GM18861 (cell line): ENCODE data around the gene TMEM143.
"Not testable (repeated sequence)": the region's sequence is repeated elsewhere in the genome, so short reads cannot be mapped to it uniquely, and the experiment has no call there.

ENCODE experiments used
- ATAC-seq: cut with Tn5 transposase; IDR thresholded peaks from one replicate; pipeline ENCODE4 v1.9.1; 2021; ENCODE audit not compliant: unreplicated experiment

TMEM143 gene

DNA sequence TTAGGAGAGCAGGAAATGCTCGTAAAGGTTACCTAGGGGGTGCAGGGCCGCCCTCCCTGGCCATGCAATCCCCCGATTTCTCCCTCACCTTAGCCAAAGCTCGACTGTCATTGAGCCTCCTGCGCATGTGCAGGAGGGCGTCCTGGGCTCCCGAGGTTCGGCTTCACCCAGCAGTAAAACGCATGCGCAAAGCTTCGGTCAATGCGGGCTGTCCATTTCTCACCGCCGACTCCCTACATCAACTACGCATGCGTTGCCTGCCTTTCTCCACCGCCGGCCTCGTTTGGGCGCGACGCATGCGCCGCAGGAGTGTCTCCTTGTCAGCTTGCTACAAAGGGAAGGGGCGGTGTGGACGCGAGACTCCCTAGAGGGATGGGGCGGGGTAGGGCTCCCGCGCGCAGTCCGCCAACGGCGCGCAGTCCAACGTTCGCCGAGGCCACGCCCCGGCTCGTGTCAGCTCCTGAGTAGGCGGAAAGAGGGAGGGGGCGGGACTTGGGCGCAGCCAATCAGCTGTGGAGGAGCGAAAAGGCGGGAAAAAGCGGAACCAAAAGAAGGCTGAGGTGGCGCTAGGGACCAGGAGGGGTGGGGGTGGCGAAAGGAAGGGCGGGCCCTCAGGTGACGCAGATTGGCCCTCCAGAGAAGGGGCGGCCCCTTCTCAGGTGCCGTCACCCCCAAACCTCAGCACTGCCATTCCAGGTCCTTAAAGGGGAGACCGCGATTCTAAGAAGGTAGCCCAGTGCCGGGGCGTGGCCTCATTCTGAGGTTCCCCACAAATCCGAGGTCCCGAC is at the start of gene TMEM143, which contains the start of gene SYNGR4:
Gene TMEM143 (minus strand): TSS at position 131 of the 788 bp plus-strand sequence. CDS start 20 bp downstream, at position 111.
Gene SYNGR4 (plus strand): TSS at position 558 of the 788 bp plus-strand sequence. CDS start 1,476 bp downstream, outside the sequence.
- peak; percentile 70 for ATAC-seq

DNA sequence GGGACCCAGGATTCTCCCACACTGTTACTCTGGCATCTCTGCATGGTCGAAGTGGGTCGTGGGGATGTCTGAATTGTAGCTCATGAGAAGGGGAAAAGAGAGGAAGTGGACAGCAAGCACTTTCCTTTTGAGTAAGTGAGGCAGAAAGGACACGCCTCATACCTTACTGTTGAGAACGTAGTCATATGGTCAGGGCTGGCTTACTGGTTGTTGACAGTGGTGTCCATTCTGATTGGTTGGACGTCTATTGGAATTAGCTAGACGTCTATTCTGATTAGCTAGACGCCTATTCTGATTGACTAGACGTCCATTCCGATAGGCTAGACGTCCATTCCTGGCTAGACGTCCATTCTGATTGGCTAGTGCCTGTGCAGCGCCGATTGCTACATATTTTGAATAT is 42.1 kb upstream of the TMEM143 start:
- ATAC-seq, result no peak

DNA sequence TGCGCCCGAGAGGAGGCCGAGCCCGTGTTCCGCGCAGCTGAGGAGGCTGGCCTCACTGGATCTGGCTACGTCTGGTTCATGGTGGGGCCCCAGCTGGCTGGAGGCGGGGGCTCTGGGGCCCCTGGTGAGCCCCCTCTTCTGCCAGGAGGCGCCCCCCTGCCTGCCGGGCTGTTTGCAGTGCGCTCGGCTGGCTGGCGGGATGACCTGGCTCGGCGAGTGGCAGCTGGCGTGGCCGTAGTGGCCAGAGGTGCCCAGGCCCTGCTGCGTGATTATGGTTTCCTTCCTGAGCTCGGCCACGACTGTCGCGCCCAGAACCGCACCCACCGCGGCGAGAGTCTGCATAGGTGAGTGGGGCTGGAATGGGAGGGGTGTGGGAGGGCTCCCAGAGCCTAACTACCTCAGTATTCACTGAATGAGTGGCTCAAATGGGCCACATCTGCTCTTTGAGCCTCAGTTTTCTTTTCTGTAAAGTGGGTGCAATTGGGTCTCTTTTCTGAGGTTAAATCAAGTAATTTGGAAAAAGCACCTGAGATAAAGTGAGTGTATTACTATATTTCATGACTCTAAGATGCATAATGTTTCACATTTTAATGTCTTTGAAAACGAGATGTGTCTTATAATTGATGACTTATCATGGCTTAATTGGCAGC is 41.4 kb upstream of the TMEM143 start:
- ATAC-seq, result no peak

DNA sequence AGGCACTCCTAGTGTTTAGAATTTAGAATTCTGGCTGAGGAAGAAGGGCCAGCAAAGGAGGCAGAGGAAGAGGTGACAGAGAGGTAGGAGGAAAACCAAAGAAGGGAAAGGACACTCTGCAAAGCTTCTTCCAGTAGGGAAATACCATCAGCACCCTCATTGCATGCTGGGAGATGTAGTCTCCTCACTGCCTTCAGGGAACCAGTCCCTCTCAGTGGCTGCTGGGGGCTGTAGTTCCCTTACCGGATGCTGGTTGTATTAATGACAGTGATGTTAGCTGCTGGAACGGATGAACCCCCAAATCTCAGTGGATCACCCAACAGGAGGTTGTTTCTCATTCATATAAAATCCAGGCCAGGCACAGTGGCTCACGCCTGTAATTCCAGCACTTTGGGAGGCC is 39.9 kb upstream of the TMEM143 start:
- no peak for ATAC-seq

DNA sequence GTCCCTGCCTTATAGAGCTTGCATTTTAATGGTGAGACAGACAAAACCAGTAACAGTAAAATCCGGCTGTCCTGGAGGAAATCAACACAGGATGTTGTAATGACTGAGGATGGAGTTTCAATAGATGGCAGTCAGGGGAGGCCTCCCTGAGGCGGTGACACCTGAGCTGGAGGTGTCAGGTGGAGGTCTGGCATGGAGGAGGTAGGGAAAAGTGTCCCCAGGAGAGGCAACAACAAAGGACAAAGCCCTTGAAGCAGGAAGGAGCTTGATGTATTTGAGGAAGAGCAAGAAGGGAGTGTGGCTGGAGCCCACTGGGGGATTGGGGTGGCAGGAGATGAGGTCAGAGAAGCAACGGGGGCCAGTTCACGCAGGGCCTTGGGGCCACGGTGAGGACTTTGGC is 37.5 kb upstream of the TMEM143 start:
- ATAC-seq, result no peak

DNA sequence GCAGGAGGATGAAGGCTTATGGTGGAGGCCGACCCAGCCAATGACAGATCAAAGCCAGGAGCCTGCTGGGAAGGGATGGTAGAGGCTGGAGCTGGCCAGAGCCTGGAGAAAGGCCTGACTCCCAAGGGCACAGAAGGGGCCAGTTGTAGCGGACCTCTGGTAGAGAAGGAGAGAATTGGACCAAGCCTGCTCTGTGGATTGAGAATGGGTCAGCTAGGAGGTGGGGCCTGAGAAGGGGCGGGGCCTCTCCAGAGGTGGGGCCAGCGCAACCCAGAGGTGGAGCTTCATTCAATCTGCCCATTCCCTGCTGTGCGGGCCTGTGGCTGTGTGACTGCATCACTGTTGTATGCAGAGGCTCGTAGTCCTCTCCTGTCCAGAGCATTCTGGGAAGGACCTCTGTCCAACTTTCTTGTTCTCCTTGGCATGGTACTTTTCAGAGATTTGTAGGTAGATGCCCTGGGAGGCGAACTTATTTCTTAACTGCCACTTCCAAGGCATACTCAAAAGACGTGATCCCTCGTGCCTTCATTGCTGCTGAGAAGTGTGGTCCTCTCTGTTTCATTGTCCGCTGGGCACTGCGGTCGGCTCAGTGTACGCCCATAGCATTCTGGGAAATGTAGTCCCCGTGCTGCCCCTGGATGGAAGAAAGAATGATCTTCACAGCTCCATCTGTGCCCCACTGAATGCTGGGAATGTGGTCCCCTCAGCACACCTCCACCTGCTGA is 36.4 kb upstream of the TMEM143 start:
- ATAC-seq, result no peak

DNA sequence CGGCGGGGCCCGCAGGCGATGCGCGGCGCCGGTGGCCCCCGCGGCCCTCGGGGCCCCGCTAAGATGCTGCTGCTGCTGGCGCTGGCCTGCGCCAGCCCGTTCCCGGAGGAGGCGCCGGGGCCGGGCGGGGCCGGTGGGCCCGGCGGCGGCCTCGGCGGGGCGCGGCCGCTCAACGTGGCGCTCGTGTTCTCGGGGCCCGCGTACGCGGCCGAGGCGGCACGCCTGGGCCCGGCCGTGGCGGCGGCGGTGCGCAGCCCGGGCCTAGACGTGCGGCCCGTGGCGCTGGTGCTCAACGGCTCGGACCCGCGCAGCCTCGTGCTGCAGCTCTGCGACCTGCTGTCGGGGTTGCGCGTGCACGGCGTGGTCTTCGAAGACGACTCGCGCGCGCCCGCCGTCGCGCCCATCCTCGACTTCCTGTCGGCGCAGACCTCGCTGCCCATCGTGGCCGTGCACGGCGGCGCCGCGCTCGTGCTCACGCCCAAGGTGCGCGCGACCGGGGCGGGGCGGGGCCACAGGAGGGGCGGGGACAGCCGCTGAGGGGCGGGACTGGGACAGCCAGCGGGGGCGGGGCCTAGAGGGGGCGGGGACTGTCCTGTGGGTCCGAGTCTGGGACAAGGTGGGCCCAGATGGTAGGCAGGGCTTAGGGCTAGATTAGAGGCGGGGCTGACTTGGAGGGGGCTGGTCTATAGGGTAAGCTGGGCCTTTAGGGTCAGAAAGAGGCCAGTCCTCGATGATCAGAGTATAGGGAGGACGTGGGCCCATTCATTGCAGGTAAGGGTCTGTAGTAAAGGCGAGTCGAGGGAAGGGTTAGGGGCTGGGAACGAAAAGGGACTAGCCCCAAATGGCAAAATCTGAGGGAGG is 34.9 kb upstream of the TMEM143 start:
- peak; percentile 69 for ATAC-seq

DNA sequence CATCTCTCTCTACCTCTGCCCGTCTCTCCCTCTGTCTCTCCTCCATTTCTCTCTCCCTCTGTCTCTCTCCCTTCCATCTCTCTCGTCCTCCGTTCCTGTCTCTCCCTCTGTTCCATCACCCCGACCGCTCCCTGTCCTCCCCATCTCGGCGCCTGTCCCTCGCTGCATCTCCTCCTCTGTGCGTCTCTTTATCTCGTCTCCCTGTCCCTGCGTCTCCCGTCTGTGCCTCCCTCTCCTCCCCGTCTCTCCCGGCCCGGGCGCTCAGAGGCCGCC is 34.3 kb upstream of the TMEM143 start:
- ATAC-seq, result no peak

DNA sequence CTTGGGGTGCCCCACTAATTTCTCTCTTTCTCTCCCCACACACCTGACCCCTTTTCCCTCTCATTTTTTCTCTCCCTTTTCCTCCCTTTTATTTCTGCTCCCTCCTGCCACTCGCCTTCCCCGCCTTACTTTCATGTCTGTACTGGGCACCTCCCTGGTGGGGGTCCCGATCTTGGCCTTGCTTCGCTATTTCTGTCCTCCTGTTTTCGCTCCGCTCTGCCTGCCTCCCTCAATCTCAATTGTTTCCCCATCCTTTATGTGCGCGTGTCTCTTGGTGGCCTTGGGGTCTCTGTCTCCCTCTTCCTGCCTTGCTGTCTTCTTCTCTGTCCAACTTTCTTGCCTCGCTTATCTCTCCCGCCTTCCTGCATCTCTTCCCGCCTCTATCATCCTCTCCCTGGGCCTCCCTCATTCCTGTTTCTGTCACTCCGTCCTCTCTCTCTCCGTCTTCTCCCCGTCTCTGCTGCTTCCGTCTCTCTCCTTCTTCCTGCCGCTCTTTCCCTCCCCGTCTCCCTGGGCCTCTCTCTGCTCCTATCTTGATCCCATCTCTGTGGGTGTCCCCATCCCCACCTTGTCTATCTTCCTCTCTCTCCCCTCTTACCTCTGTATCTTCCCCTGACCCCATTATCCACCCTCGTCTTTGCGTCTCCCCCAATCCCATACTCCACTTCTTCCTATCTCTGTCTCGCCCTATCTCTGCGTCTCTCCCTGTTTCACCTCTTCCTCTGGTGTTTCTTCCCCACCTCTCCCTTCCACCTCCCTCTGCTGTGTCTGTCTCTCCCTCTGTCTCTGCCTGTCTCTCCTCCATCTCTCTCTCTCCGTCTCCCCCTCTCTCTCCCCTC is 33.7 kb upstream of the TMEM143 start:
- ATAC-seq, result no peak

DNA sequence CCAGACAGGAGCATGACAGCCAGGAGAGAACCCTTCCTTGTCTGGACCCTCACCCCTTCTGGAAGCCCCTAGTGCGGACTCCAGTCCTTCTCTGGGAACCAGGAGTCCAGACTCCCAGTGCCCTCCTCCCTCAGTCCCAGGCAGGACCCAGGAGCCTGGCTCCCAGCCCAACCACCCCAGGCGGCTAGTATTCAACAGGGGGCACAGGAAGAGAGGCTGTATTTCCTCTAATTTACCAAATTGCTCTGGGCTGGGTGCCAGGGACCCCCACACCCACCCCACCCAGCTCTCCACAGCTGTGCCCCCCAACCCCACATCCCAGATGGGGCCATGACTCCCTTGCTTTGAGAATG is 33.1 kb upstream of the TMEM143 start:
- ATAC-seq, result no peak

DNA sequence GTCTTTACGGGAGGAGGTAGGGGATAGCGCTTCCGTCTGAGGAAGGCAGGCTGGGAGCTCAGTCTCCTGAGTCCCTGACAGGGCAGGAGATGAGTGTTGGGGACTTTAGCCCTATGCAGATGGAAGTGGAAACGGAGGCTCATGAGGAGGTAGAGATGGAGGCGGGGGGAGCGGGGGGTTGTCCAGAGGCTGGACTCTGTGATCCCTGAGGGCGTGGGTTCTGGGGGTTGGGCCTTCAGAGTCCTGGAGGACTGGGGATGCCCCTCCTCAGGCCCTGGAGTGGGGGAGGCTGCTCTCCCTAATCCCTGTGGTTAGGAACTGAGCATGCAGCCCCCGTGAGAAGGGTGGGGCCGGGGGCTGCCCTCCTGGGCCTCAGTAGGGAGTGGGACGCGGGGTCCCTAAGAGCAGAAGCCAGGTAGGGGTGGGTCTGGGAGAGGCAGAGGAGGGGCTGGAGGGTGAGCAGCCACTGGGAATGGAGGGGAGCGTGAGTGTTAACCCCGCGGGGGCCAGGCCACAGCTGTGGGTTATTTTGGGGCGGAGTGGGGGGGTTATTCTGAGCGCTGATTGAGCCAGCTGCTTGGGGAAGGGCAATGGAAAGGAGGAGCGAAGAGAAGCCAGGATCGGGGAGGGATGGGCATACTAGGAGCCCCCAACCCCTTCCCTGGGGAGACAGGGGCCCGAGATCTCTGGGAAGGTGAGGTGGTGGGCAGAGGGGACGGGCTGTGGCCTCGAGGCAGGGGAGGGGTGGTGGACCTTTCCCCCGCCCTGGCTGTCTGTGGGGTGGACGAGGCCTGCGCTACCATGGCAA is 32.5 kb upstream of the TMEM143 start:
- ATAC-seq, result no peak

DNA sequence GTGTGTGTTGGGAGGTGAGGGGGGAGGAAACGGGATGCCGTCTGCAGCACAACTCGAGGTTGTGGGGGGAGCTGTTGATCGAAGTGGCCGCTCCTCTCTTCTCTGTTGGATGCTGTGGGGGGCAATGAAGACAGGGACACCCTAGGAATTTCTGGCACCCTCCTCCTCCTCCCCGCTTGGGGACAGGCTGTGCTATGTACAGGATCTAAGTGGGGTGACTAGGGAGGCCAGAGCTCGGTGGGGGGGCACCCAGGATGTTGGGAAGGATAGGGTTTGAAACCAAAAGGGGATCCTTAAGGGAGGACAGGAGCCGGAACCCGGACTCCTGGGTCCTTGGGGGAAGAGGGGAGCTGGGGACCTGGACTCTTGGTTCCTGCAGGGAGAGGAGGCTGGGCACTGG is 31.8 kb upstream of the TMEM143 start:
- ATAC-seq, result no peak

DNA sequence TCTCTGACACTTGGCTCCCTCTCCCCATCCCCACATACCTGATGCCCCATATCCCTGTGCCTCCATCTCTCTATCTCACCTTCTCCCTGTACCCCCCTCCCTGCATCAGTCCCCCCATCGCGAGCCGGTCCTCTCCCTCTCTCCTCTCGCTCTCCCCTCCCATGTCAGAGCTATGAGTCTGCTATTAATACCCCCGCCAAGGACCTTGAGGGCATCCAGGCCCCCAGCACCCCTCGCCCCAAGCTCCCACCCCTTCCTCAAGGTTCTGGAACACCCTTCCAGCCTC is 31.4 kb upstream of the TMEM143 start:
- ATAC-seq, result no peak

DNA sequence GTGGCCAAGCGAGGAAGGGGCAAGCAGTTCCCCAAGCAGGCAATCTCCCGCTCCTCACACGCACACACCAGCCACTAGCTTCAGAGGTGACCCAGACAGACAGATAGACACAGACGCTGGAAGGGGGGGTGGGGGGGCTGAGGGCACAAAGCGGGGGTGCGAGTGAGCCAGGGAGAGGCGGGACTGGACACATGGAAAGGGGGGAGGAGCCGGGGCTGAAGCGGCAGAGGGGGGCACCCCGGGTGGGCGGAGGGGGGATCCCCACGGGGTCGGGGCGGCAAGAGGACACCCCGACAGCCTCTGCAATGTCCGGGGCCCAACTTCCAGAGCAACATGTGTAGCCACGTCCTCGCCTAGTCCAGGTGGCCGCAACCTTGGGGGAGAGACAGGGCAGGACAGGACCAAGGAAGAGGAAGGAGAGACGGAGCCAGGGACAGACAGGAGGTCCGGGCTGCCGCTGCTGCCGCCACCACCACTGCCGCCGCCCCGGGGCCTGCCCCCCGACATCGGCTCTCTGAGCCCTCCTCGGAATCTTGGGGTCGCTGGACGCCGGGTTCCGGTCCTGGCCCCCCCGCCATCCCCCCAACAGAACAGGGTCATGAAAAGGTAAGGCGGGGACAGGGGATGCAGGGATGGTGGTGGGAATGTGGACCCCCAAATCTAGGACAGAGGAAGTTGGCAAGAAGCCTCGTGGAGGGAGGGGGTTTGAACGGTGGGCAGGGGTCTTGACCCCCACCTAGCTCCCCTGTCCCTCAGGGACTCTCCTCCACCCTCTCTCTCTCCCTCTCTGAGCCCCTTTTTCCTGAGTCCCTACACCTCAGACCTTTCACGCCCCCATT is 30.8 kb upstream of the TMEM143 start:
- ATAC-seq, result no peak

DNA sequence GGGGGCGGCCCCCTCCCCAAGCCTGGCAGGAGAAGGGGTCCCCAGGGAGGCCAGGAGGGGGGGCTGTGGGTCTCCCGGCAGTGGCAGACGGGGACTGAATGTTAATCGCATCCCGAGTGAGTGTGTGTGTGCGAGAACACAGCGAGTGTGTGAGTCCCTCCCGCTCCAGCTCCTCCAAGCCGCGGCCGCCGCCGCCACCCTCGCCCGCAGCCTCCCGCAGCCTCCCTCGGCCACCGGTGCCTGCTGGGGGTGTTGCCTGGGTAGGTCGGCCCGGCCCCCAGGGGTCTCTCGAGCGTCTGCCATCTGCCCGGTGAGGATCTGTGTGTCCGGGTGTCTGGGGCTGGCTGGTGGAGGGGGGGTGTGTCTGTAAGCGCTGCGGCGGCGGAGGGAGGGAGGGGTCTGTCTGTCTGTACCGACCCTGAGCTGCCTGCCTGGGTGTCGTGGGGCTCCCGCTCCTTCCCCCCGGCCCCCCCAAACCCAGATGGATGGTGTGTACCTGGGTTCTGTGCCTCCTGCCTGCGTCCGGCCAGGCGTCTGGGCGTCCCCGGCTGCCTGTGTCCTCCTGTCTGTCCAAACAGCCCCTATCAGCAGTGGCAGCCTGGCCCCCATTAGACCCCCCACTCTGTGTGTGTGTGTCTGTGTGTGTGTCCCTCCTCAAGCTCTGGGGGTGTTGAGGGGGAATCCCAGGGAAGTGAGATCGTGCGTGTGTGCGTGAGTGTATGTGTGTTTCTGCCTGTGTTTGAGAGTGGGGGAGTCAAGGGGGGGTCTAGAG is 30.0 kb upstream of the TMEM143 start, which contains the start of gene GRIN2D:
Gene GRIN2D (plus strand): TSS at position 110 of the 772 bp plus-strand sequence. CDS start 4,725 bp downstream, outside the sequence.
- no peak for ATAC-seq

DNA sequence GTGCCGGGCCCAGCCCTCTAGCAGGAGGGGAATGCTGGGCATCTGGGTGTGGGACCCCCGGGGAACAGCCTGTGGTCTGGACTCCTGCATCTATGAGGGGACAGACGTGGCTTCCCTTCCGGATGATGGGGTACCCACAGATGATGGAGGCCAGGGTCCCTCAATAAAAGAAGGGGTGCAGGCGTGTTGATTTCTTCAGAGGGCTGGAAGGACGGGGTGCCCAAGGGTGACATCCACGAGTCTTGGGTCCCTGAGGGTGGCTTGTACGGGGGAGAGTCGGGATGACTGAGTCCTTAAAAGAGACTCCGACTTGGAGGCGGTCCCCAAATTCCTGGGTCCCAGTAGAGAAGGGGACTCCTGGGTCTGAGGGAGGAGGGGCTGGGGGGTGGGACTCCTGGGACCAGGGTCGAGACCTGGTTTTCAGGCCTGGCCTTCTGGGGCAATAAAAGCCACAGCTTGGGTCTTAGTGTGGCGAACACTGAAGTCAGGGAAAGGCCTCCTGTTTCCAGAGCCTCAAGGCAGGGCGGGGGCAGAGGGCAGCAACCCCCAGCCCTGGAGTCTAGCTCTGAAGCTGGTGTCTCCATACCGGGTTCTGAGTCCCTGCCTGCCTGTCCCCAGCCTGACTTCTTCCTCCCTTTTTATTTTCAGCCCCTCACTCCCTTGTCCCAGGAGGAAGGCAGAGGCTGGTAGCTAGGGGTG is 29.3 kb upstream of the TMEM143 start:
- ATAC-seq, result no peak

DNA sequence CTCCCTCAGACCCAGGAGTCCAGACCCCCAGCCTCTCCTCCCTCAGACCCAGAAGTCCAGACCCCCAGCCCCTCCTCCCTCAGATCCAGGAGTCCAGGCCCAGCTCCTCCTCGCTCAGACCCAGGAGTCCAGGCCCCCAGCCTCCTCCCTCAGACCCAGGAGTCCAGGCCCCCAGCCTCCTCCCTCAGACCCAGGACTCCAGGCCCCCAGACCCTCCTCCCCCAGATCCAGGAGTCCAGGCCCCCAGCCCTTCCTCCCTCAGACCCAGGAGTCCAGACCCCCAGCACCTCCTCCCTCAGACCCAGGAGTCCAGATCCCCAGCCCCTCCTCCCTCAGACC is 28.2 kb upstream of the TMEM143 start:
- ATAC-seq, result not testable (repeated sequence)
